Renal pelvis (tissue), 4 donors: Measurements from ENCODE around the gene FREM2. TPM values are rescaled to one million over a fixed set of nuclear protein-coding genes. Genes with fewer than 3 reads are reported as not detected.

Source experiments
- DNase-seq: peaks from one replicate; pipeline ENCODE4 v3.0.0-alpha.2; 2013
- polyA plus RNA-seq, 3 donors: library from polyadenylated mRNA; unstranded; fragments of 120-200 nt; gene quantifications; one replicate each; pipeline ENCODE4 v1.2.1, GENCODE V29; 2013; ENCODE audit not compliant: insufficient read length in 3 of 3

FREM2 gene
- polyA plus RNA-seq, 3 donors: 47.4 to 48.2 (median 48.1) TPM

DNA sequence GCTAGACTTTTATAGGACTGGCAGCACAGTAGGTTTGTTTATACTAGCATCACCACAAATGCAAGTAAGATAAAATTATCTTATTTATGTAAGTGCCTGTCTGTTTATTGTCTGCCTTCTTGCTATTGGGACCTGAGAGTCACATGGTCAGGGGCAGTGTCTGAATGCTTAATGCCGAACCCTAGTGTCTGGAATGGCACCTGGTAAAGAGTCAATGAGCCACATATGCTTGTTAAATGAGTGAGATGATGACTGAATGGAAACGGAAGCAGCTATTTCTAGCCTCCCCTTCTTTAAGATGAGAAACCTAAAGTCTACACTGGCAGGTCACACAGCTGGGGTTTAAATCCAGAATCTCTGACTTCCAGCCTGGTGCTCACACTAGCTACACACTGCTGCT, 211.6 kb downstream of the FREM2 start:
- DNase-seq: no peak

DNA sequence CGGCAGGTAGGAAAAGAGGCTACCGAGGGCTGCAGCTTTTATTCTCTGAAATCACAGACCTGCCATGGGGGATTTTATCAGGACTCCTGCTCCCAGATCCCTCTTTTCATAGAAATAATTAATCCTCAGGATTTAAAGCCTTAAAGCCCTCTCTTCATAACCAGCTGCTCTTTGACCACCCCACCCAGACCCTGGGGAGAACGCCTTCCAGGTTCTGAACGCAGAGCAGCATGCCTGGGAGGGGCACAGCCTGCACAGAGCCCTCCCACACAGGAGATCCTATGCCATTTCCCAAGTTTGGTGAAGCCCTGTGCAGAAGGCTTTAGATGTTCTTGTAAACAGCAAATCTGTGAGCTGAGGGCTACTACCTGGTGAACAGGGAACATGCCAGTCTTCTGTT, 212.7 kb downstream of the FREM2 start:
- no peak for DNase-seq

DNA sequence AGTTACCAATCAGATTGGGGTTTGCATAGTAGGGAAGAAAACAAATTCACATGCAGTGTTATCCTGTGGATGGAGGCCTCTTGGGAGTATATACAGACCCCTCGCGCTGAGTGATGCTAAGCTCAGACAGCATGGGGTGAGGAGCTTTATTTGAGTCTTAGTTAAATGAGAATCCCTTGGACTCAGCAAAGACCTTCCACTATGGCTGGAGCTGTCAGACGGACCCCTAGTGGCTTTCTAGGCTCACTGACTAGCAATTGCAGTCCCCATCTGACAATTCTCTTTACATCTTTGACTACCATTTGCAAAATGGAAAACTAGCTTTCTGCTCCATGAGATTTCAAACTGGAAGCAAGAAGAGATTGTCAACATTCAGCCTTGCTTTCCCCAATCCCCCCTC, 213.3 kb downstream of the FREM2 start:
- DNase-seq: no peak

DNA sequence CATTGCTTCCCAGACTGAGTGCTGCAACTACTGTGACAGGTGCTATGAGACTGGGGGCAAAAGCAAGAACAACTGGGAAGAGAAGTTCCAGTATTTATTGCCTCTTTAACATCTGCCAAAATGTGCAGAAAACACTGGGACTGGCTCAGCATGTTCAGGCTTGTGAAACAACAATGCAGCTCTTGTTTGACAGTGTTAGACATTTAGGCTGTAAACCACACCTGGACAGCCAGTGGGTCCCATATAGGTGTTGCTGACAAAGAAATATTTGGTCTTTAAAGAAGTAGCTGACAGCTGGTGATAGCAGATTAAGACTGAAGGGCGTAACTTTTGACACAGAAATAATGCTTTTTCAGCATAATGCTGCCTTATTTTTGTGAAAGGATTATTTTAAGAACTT, 215.7 kb downstream of the FREM2 start:
- DNase-seq: no peak

DNA sequence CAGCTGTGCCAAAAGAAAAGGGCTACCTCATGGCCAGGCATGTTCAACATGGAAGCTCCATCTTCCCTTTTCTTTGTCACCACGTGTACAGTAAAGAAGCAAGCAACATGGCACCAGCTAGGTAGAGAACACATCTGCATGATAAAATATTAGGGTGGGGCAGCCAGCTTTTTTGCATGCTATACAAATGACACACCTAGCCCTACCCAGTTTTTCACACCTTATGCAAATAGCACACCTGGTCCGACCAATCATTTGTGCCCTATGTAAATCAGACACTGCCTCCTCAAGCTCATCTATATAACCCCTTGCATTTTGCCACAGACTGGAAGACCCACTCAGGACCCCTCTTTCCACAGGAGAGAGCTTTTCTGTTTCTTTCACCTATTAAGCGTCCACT, 218.2 kb downstream of the FREM2 start:
- DNase-seq: no peak

DNA sequence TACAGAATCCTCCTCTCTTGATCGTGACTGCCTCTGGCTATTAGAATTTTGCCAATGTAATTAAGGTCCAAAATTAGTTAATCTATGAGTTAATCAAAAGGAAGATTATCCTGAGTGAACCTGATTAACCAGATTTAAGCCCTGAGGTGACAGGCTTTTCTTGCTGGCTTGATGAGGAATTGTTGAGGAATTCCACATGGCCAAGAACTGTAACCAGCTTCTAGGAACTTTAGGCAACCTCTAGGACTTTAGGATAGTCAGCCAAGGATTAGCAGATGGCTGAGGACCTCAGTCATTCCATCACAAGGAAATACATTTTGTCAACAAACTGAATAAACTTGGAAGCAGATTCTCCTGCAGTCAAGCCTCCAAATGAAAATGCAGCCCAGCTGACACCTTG, 219.0 kb downstream of the FREM2 start:
- no peak for DNase-seq

DNA sequence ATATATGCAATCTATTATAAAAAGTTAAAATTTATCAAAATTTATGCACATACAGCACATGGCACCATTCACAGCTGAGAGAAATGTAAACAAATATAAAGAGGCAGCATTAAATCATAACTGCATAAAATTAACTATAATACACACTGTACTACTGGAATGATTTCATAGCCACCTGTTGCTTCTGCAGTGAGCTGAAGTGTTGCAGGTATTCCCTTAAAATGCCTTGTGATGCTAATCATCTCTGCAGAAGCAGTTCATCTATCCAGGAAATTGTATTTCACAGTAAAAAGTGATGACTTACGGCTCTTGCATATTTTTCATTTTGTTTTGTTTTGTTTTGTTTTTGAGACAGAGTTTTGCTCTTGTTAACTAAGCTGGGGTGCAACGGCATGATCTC, 221.7 kb downstream of the FREM2 start:
- no peak for DNase-seq

DNA sequence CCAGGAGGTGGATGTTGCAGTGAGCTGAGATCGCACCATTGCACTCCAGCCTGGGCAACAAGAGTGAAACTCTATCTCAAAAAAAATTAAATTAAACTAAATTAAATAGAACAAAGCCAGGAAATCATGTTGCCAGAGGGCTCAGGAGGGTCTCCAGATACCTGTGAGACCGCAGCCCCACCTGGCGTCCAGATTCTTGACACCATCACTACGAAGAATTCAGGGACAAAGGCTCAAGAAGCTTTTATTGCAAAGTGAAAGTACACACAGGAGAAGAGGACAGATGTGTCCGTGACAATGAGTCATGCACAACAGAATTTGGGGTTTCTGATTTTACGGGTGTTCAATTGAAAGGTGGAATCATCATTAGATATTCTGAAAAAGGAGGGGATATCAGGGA, 227.2 kb downstream of the FREM2 start:
- DNase-seq: no peak

DNA sequence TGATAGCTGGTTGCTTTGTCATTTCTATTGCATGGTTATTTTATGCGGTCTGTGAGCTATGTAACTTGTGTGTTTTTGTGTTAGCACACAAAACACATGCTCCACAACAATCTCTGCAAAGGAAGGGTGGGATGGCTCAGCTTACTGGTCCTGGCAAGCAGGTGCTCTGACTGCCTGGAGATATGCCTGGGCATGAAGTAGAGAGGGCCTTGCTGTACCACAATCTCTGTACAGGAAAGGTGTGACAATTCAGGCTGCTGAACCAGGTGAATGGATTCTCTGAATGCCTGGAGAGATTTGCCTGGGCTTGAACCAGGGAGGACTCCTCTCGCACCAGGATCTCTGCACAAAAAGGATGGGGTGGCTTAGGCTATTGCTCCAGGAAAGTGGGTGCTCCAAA, 234.2 kb downstream of the FREM2 start:
- DNase-seq: no peak

DNA sequence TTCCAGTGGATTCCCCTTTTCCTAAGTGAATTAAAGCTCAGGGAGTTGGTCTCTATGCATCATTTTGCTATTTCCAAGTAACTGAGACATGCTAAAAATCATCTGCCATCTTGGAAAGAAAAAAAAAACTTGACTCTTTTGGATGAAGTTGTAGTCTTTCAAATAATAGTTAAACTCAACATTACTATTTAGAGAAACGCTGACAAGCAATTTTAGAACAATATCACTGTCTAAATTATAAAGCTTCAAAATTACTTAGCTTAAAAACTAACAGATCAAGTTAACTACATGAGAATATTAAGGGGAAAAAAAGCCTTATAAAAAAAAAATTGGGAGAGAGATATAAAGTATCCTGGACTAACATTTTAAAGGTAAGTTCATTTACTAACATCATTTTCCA, 235.3 kb downstream of the FREM2 start:
- DNase-seq: no peak

DNA sequence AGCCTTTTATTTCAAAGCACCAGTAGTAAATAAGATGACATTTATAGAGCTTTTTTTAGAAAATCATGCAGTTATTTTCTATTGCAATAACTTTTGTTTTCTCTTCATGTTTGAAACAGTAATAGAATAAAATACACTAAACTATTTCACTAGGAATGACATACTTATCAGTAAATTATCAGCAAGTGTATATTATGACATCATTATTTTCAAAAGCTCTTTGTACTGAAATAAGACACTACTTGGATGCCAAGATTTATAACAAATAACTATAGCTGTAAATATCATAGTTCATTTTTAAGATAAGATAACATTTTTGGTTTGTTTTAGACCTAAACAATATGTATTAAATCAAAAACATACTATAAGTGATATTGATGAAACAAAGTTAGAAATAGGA, 246.9 kb downstream of the FREM2 start:
- no peak for DNase-seq
